ENCODE measurements around the gene TAF4B.
"Not testable (repeated sequence)": the region's sequence is repeated elsewhere in the genome, so short reads cannot be mapped to it uniquely, and the experiment has no call there.

Gene TAF4B

DNA sequence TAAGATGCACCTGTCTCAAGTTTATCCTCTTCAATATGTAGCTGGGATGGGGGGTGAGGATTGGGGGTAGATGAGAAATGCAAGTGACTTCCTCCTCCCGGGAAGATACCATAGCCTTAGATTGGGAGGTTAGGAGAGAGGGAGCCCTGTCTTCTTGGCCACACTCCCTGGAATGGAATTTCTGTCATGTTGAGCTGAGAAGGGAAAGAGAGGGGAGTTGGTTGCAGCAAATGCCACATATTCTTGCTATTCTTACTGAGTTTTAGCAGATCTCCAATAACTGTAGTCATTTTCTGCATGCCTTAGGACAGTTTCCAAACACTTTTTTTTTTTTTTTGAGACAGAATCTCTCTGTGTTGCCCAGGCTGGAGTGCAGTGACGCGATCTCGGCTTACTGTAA lies 35.9 kb downstream of the TAF4B start:
- no peak for DNase-seq (ENCODE audit: insufficient read length, low spot score)
- TF ChIP-seq POLR2A (IDR thresholded peaks at IDR 0.05; ENCODE audit: low read depth, low read length) = no peak
- no peak for FAIRE-seq

GRCh38 chr18:26267357-26267930 lies 41.2 kb downstream of the TAF4B start:
- DNase-seq (ENCODE audit: insufficient read length, low spot score) = no peak
- no peak for TF ChIP-seq POLR2A (IDR thresholded peaks at IDR 0.05; ENCODE audit: low read depth, low read length)
- no peak for FAIRE-seq

GRCh38 chr18:26268454-26268853 lies 42.2 kb downstream of the TAF4B start:
- FAIRE-seq = no peak
- DNase-seq (ENCODE audit: insufficient read length, low spot score) = no peak
- TF ChIP-seq POLR2A (IDR thresholded peaks at IDR 0.05; ENCODE audit: low read depth, low read length) = no peak

DNA sequence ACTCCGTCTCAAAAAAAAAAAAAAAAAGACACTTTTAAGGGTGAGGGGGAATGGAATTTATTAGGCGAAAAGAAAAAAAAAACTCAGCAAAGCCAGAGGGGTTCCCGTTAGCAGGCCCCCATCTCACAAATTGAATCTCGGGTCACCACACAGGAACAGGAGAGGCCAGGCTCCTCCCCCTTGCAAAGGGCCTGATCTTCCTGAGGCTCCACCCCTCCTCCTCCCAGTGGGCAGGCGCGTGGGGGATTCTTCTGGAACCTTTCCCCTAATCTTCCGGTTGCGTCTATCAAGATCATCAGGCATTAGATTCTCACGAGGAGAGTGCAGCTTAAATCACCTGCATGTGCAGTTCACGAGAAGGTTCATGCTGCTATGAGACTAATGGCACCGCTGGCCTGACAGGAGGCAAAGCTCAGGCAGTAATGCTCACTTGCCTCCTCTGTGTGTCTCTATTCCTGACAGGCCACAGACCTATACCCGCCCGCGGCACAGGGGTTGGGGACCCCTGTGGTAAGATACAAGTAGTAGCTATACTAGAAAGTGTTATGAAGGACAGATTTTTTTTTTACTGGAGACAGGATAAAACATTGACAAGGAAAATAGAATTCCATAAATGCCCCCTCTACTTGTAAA lies 45.8 kb downstream of the TAF4B start:
- no peak for TF ChIP-seq POLR2A (IDR thresholded peaks at IDR 0.05; ENCODE audit: low read depth, low read length)
- FAIRE-seq (no peak), DNase-seq (ENCODE audit: insufficient read length, low spot score) (no peak)

DNA sequence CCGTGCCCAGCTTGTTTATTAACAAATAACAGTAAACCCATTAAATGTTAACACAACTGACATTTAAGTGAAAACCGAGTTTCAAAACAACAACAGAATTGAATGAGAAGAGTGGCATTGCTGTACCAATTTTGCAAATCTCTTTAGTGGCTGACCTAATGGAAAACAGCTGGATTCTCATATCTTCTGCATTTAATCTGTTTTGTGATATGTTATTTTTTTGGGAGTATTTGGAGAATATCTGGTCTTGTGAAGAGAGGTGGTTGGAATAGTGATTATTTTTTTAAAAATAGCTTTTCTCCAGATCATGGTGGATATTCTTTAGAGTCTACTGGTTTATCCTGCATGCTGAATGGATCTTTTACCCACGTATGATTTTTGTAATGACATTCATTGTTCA lies 51.1 kb downstream of the TAF4B start:
- TF ChIP-seq POLR2A (IDR thresholded peaks at IDR 0.05; ENCODE audit: low read depth, low read length) = no peak
- DNase-seq (ENCODE audit: insufficient read length, low spot score) (no peak), FAIRE-seq (no peak)

- DNase-seq (ENCODE audit: insufficient read length, low spot score) (no peak), FAIRE-seq (no peak)
- no peak for TF ChIP-seq POLR2A (IDR thresholded peaks at IDR 0.05; ENCODE audit: low read depth, low read length)
Measured at GRCh38 chr18:26279428-26279827, 53.2 kb downstream of the TAF4B start.

GRCh38 chr18:26286008-26286407 lies 59.8 kb downstream of the TAF4B start:
- DNase-seq (ENCODE audit: insufficient read length, low spot score) = no peak
- FAIRE-seq = no peak
- TF ChIP-seq POLR2A (IDR thresholded peaks at IDR 0.05; ENCODE audit: low read depth, low read length) = no peak

DNA sequence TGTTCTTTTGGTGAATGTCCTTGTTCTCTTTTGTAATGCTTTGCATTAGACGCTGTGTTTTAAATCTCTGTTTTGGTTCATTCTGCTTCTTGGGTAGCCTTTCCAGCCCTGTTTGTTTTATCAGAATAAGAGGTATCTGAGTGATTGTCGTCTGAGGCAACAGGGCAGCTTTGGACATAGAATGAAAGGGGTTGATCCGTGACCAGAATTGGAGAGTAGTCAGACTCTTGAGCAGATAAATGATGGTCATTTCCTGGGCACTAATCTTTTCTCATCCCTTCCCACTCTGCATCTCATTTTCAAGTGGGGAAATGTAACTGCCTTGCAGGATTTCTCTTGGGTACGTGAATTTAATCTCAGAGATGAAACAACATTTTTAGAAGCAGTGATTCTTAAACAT lies 61.4 kb downstream of the TAF4B start:
- FAIRE-seq (no peak), DNase-seq (ENCODE audit: insufficient read length, low spot score) (no peak)
- TF ChIP-seq POLR2A (IDR thresholded peaks at IDR 0.05; ENCODE audit: low read depth, low read length) = no peak

GRCh38 chr18:26290385-26290784 lies 64.1 kb downstream of the TAF4B start:
- DNase-seq (ENCODE audit: insufficient read length, low spot score) (no peak), FAIRE-seq (no peak)
- no peak for TF ChIP-seq POLR2A (IDR thresholded peaks at IDR 0.05; ENCODE audit: low read depth, low read length)

- FAIRE-seq (no peak), DNase-seq (ENCODE audit: insufficient read length, low spot score) (no peak)
- TF ChIP-seq POLR2A (IDR thresholded peaks at IDR 0.05; ENCODE audit: low read depth, low read length) = no peak
Measured at GRCh38 chr18:26293982-26294381, 67.7 kb downstream of the TAF4B start.

GRCh38 chr18:26298107-26298506 lies 71.9 kb downstream of the TAF4B start:
- FAIRE-seq (no peak), DNase-seq (ENCODE audit: insufficient read length, low spot score) (no peak)
- TF ChIP-seq POLR2A (IDR thresholded peaks at IDR 0.05; ENCODE audit: low read depth, low read length) = no peak

DNA sequence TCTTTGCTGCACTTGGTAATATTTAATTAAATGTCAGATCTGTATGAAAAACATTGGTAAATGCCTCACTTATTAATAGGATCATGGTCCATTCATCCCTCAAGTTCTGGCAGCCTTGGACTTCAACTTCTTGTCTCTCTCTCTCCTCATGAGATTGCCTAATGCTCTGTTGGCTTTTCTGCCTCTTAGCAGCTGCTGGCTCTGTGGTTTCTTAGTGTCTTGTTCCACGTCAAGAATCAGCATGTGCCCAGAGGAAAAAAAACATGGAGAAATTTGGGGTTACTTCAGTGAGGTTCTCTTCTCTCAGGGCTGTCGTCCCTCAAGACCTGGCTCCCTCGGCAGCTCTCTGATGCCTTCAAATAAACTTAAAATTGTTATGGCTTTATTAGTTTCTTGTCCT lies 75.4 kb downstream of the TAF4B start:
- DNase-seq (ENCODE audit: insufficient read length, low spot score) (no peak), FAIRE-seq (no peak)
- TF ChIP-seq POLR2A (IDR thresholded peaks at IDR 0.05; ENCODE audit: low read depth, low read length) = no peak

GRCh38 chr18:26303222-26303621 lies 77.0 kb downstream of the TAF4B start:
- FAIRE-seq = not testable (repeated sequence)

DNA sequence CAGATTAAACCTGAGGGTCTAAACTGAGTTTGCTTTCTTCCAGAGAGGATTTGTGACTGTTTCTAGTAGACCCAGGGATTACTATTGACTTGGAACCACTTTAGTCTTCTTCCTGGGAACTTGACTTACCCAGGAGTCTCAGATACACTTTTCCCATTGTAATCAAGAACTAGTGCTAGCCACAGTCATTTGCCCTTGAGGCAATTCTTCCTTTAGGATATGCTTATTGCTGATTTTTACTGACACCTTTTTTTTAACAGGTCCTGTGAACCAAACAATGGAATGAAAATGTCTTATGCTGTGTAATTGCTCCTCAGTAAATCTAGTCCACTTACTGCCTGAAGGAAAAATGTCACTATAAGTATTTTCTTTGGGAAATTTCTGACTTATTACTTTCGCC lies 78.3 kb downstream of the TAF4B start:
- no peak for DNase-seq (ENCODE audit: insufficient read length, low spot score)
- no peak for FAIRE-seq
- TF ChIP-seq POLR2A (IDR thresholded peaks at IDR 0.05; ENCODE audit: low read depth, low read length) = no peak

More at GRCh38 chr18:26303222-26303621, 77.0 kb downstream of the TAF4B start:
- not testable (repeated sequence) for DNase-seq (ENCODE audit: insufficient read length, low spot score)

DNA sequence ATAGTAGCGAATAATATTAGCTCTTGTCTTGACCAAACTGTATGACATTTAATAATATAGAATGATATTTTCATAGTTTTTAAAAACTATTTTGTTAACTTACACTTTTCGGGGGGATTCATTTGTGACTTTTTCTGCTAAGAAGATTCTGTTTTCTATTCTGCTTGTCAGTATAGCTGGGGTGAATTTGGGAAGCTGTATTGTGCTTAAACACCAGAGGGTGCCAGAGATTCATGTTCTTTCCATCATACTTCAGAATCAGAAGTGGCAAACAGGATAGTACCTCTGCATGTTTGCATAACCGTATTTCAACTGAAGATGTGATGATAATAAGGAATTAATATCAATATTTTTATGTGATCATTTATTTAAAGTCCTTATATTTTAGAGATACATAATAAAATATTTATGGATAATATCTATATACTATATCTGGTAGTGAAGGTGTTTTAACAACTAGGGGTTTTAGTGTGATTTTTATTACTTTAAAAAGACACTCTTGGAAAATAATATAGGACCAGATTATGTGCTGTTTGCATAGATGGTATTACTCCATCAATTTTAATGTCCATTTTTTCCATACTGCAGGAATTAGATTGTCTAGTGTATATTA lies 81.0 kb downstream of the TAF4B start:
- FAIRE-seq (no peak), DNase-seq (ENCODE audit: insufficient read length, low spot score) (peak; percentile 7)
- TF ChIP-seq POLR2A (IDR thresholded peaks at IDR 0.05; ENCODE audit: low read depth, low read length) = no peak
